ENCODE measurements around the gene CNIH3.

- no peak for TF ChIP-seq POLR2A (IDR thresholded peaks at IDR 0.05)
- no peak for TF ChIP-seq CTCF (IDR thresholded peaks at IDR 0.05)
- TF ChIP-seq POLR2AphosphoS5 (IDR thresholded peaks at IDR 0.05) = no peak
These were observed 46.8 kb downstream of the CNIH3 start for GRCh38 chr1:224662870-224663269.

Data from breast epithelium (tissue), 3 donors.